ENCODE data around the gene JARID2. TPM values are rescaled to one million over a fixed set of nuclear protein-coding genes. Genes with fewer than 3 reads are reported as not detected.

Gene JARID2
- total and polyA plus RNA-seq, 9 of the 15 experiments (the other 6 are each of a cell fraction or from before 2014, with no cell fraction given), result 5.0 to 29.0 (median 15.6) TPM

- TF ChIP-seq RAD21 (CRISPR knock-in tag; conservative IDR thresholded peaks at IDR 0.05 in 1 of 2, IDR thresholded peaks at IDR 0.05 in 1 of 2) (peak; percentile 7 to 24; a peak in 2 of 4 replicates), ZNF121 (CRISPR knock-in tag; conservative IDR thresholded peaks at IDR 0.05) (no peak), ZBTB34 (CRISPR knock-in tag; IDR thresholded peaks at IDR 0.05) (no peak), MTA2 (IDR thresholded peaks at IDR 0.05; ENCODE audit: low read depth) (no peak), ELK3 (CRISPR knock-in tag; IDR thresholded peaks at IDR 0.05) (no peak), ZFX (CRISPR knock-in tag; IDR thresholded peaks at IDR 0.05) (0 out of 2 replicates have a peak, but pooled peaks have one; percentile 10), RB1 (IDR thresholded peaks at IDR 0.05; ENCODE audit: low read depth) (no peak), DIDO1 (tag; IDR thresholded peaks at IDR 0.05; ENCODE audit: low read depth) (no peak), TAF15 (IDR thresholded peaks at IDR 0.05; ENCODE audit: low read depth, low read length) (no peak), SIRT6 (IDR thresholded peaks at IDR 0.05; ENCODE audit: low read depth, low read length) (no peak), ZNF512 (tag; IDR thresholded peaks at IDR 0.05) (no peak), ZNF395 (CRISPR knock-in tag; IDR thresholded peaks at IDR 0.05) (no peak), IRF2 (CRISPR knock-in tag; IDR thresholded peaks at IDR 0.05) (no peak), ZNF764 (CRISPR knock-in tag; IDR thresholded peaks at IDR 0.05; ENCODE audit: low read depth) (no peak), ZNF134 (CRISPR knock-in tag; conservative IDR thresholded peaks at IDR 0.05) (0 out of 2 replicates have a peak, but pooled peaks have one; percentile 32), ZNF282 (CRISPR knock-in tag; IDR thresholded peaks at IDR 0.05) (no peak), YBX1 (IDR thresholded peaks at IDR 0.05) (no peak), KDM4B (IDR thresholded peaks at IDR 0.05; ENCODE audit: borderline replicate concordance in 2 of 2, low read depth in 1 of 2) (no peak), ZNF146 (CRISPR knock-in tag; IDR thresholded peaks at IDR 0.05; ENCODE audit: unreplicated experiment) (no peak), PURB (CRISPR knock-in tag; IDR thresholded peaks at IDR 0.05; ENCODE audit: low read depth) (no peak), PHTF2 (CRISPR knock-in tag; IDR thresholded peaks at IDR 0.05) (no peak), E2F8 (IDR thresholded peaks at IDR 0.05; ENCODE audit: low read depth, partially characterized antibody) (no peak)
These were observed 305.9 kb downstream of the JARID2 start (continued) for GRCh38 chr6:15551798-15552197.

Measured in K562 (cell line).